Prostate gland (tissue), 2 donors: Measurements from ENCODE around the gene SBSN. TPM values are rescaled to one million over a fixed set of nuclear protein-coding genes. Genes with fewer than 3 reads are reported as not detected.

Experiments
- DNase-seq: peaks from one replicate; pipeline ENCODE4 v3.0.0-alpha.2; 2019; ENCODE audit warnings: low spot score
- H3K27ac ChIP-seq, 2 donors: fragments of 200-600 bp; sonication (generic); 2 replicates each; pipeline ENCODE4 v1.5.1; 2017 to 2019
- H3K27me3 ChIP-seq: fragments of 200-600 bp; sonication (generic); replicated peaks from 2 replicates; pipeline ENCODE4 v1.5.1; 2019; ENCODE audit not compliant: insufficient read depth
- H3K36me3 ChIP-seq, 2 donors: fragments of 200-600 bp; sonication (generic); 1 replicate in 1 of 2; 2 replicates in 1 of 2; pipeline versions ENCODE4 v1.5.1 to v1.8.1; 2017 to 2019
- H3K4me1 ChIP-seq: fragments of 200-600 bp; sonication (generic); replicated peaks from 2 replicates; pipeline ENCODE4 v1.5.1; 2019
- H3K4me3 ChIP-seq, 2 donors: fragments of 200-600 bp; sonication (generic); 2 replicates each; pipeline ENCODE4 v1.5.1; 2017 to 2019
- H3K9me3 ChIP-seq: fragments of 200-600 bp; sonication (generic); 2 replicates; pipeline ENCODE4 v1.5.1; 2017
- CTCF ChIP-seq, 4 experiments: fragments of 200-600 bp in 2 of 4; fragments of 450-650 bp in 2 of 4; sonication (generic) in 2 of 4; IDR thresholded peaks; 1 replicate in 3 of 4; 2 replicates in 1 of 4; pipeline ENCODE4 v1.5.1; 2016 to 2019; ENCODE audit warnings: antibody characterized with exemption in 4 of 4, mild to moderate bottlenecking in 2 of 4, moderate library complexity in 2 of 4
- POLR2A ChIP-seq: fragments of 450-650 bp; IDR thresholded peaks from one replicate; pipeline ENCODE4 v1.6.1; 2016; ENCODE audit warnings: antibody characterized with exemption, mild to moderate bottlenecking
- POLR2AphosphoS5 ChIP-seq: sonication (generic); formaldehyde crosslinking; IDR thresholded peaks from one replicate; pipeline ENCODE4 v1.6.1; 2017; ENCODE audit warnings: antibody characterized with exemption
- WGBS: methylation state at CpG from one replicate; pipeline ENCODE4 v1.1.5; 2018; 5-methylcytosine and 5-hydroxymethylcytosine counted together
- intact Hi-C: fragments of 100-400 bp; cut with DNase I; formaldehyde crosslinking; loops from one replicate; pipeline ENCODE4 v1.14.2; 2022
- total RNA-seq, 2 donors: library from RNA; depleted of rRNA; stranded (reverse); fragments of >200 nt; gene quantifications; one replicate each; pipeline ENCODE4 v1.1.0, GENCODE V29; 2016

Gene SBSN
- total RNA-seq, 2 donors from 2014 or later = 0.32 to 4.9 TPM

GRCh38 chr19:35560677-35561076 is 32.6 kb upstream of the SBSN start:
- no peak overlapping the region for H3K27ac ChIP-seq
- no peaks in the 10 kb centered on the region for H3K36me3 ChIP-seq
- TF ChIP-seq POLR2AphosphoS5 (no peak), CTCF (IDR thresholded peaks at IDR 0.05) (no peak), POLR2A (no peak)
- no peak overlapping the region for H3K4me3 ChIP-seq
- H3K4me1 ChIP-seq = no peaks in the 10 kb centered on the region
- H3K9me3 ChIP-seq = no peaks in the 10 kb centered on the region
- DNase-seq = no peak
- whole genome bisulfite sequencing = 62% methylated on average over 6 of the region's 6 CpGs
- intact Hi-C loops = no loop called here
- peaks cover 8% of the 10 kb centered on the region for H3K27me3 ChIP-seq

GRCh38 chr19:35560271-35560670 is 32.2 kb upstream of the SBSN start:
- Histone ChIP-seq H3K4me3 (no peak overlapping the region), H3K27me3 (peaks cover 8% of the 10 kb centered on the region), H3K27ac (no peak overlapping the region), H3K9me3 (no peaks in the 10 kb centered on the region), H3K4me1 (no peaks in the 10 kb centered on the region), H3K36me3 (no peaks in the 10 kb centered on the region)
- 94% methylated on average over 18 of the region's 18 CpGs for WGBS
- intact Hi-C loops = no loop called here
- no peak for DNase-seq
- TF ChIP-seq POLR2A (no peak), POLR2AphosphoS5 (no peak), CTCF (IDR thresholded peaks at IDR 0.05) (no peak)

GRCh38 chr19:35559781-35560180 is 31.7 kb upstream of the SBSN start:
- Histone ChIP-seq H3K27ac (no peak overlapping the region), H3K4me3 (no peak overlapping the region), H3K4me1 (no peaks in the 10 kb centered on the region), H3K9me3 (no peaks in the 10 kb centered on the region), H3K36me3 (no peaks in the 10 kb centered on the region), H3K27me3 (peaks cover 8% of the 10 kb centered on the region)
- DNase-seq = no peak
- no peak for TF ChIP-seq CTCF (IDR thresholded peaks at IDR 0.05)
- 91% methylated on average over 23 of the region's 23 CpGs for WGBS
- intact Hi-C loops = no loop called here

GRCh38 chr19:35559281-35559659 is 31.2 kb upstream of the SBSN start:
- peaks cover 8% of the 10 kb centered on the region for H3K27me3 ChIP-seq

More at GRCh38 chr19:35559281-35559659, 31.2 kb upstream of the SBSN start:
- no peaks in the 10 kb centered on the region for H3K4me1 ChIP-seq
- H3K27ac ChIP-seq = no peak overlapping the region
- 50% methylated on average over 11 of the region's 11 CpGs for WGBS
- no peak overlapping the region for H3K4me3 ChIP-seq
- DNase-seq = no peak
- no peaks in the 10 kb centered on the region for H3K36me3 ChIP-seq
- intact Hi-C loops = no loop called here
- no peaks in the 10 kb centered on the region for H3K9me3 ChIP-seq
- no peak for TF ChIP-seq POLR2A
- no peak for TF ChIP-seq POLR2AphosphoS5
- no peak for TF ChIP-seq CTCF (IDR thresholded peaks at IDR 0.05)
